Activated CD8-positive, alpha-beta memory T cell treated with anti-CD3 and anti-CD28 coated beads for 1 hour (primary cell): ENCODE measurements around the gene PSTK.
A peak's percentile ranks its signal among the peaks of the same experiment; 100 is the strongest.

Experiments used
- DNase-seq, 2 donors: peaks; one replicate each; pipeline ENCODE4 v3.0.0-alpha.2; 2020; ENCODE audit warnings: low read depth in 1 of 2; ENCODE audit errors: extremely low read depth in 1 of 2

PSTK gene

GRCh38 chr10:122980209-122981065 lies at the start of gene PSTK:
Gene PSTK (plus strand): TSS chr10:122980401. CDS start chr10:122980480, 79 bp downstream.
- peak; percentile 67 to 77 for DNase-seq

GRCh38 chr10:122931088-122931906 lies 48.9 kb upstream of the PSTK start:
- no peak for DNase-seq

- DNase-seq = no peak
These were observed 40.9 kb upstream of the PSTK start for GRCh38 chr10:122939133-122939855.

- no peak for DNase-seq
These were observed 40.2 kb upstream of the PSTK start for GRCh38 chr10:122939856-122940543.

- no peak for DNase-seq
These were observed 30.9 kb upstream of the PSTK start for GRCh38 chr10:122949296-122949695.

GRCh38 chr10:122953902-122954730 lies 26.1 kb upstream of the PSTK start, which contains the start of gene C10orf88:
Gene C10orf88 (minus strand): TSS chr10:122954227. CDS start chr10:122954178, 49 bp downstream.
- peak; percentile 94 to 96 for DNase-seq

GRCh38 chr10:122954731-122955050 lies 25.5 kb upstream of the PSTK start:
- no peak for DNase-seq

GRCh38 chr10:122955892-122956291 lies 24.3 kb upstream of the PSTK start:
- no peak for DNase-seq

GRCh38 chr10:122957474-122957873 lies 22.7 kb upstream of the PSTK start:
- DNase-seq = no peak

- DNase-seq = no peak
These were observed 17.8 kb upstream of the PSTK start for GRCh38 chr10:122962405-122962804.

GRCh38 chr10:122966879-122967278 lies 13.3 kb upstream of the PSTK start:
- no peak for DNase-seq

- DNase-seq = no peak
These were observed 11.5 kb upstream of the PSTK start for GRCh38 chr10:122968698-122969097.

- DNase-seq = no peak
These were observed 6.2 kb upstream of the PSTK start for GRCh38 chr10:122974023-122974422.

GRCh38 chr10:122974543-122975064 lies 5.6 kb upstream of the PSTK start:
- no peak for DNase-seq

- no peak for DNase-seq
These were observed 864 bp downstream of the PSTK start for GRCh38 chr10:122981066-122981464.

- no peak for DNase-seq
These were observed 3.7 kb downstream of the PSTK start for GRCh38 chr10:122983898-122984297.

GRCh38 chr10:122984708-122985107 lies 4.5 kb downstream of the PSTK start:
- no peak for DNase-seq

GRCh38 chr10:122986335-122986734 lies 6.1 kb downstream of the PSTK start:
- DNase-seq = no peak

- no peak for DNase-seq
These were observed 8.3 kb downstream of the PSTK start for GRCh38 chr10:122988501-122988900.

- DNase-seq = no peak
These were observed 10.1 kb downstream of the PSTK start for GRCh38 chr10:122990278-122990677.
